HUES6 (cell line): ENCODE measurements around the gene SAMD1.

Experiments
- H3K27ac ChIP-seq: 2 replicates; pipeline ENCODE4 v1.7.0; 2013; ENCODE audit warnings: low read depth, mild to moderate bottlenecking, low read length, inconsistent platforms
- H3K27me3 ChIP-seq: 2 replicates; pipeline ENCODE4 v1.6.1; 2013; ENCODE audit warnings: low read length; ENCODE audit not compliant: control insufficient read depth, insufficient read depth
- H3K36me3 ChIP-seq: 2 replicates; pipeline ENCODE4 v1.6.1; 2013; ENCODE audit warnings: low read length; ENCODE audit not compliant: control insufficient read depth, insufficient read depth
- H3K4me1 ChIP-seq: 2 replicates; pipeline ENCODE4 v1.6.1; 2013; ENCODE audit warnings: low read length; ENCODE audit not compliant: control insufficient read depth, insufficient read depth
- H3K4me3 ChIP-seq: 2 replicates; pipeline ENCODE4 v1.5.1; 2013; ENCODE audit warnings: low read depth, low read length
- H3K9ac ChIP-seq: one replicate; pipeline ENCODE4 v1.6.1; 2013; ENCODE audit warnings: mild to moderate bottlenecking, low read length
- H3K9me3 ChIP-seq: 2 replicates; pipeline ENCODE4 v1.6.1; 2013; ENCODE audit warnings: low read depth, low read length; ENCODE audit not compliant: control insufficient read depth, insufficient read depth

SAMD1 gene

GRCh38 chr19:14119644-14120496 is 29.3 kb upstream of the SAMD1 start:
- Histone ChIP-seq H3K27me3 (no peaks in the 10 kb centered on the region), H3K9me3 (no peaks in the 10 kb centered on the region), H3K4me1 (peaks cover 16% of the 10 kb centered on the region), H3K9ac (no peak overlapping the region), H3K36me3 (peaks cover 33% of the 10 kb centered on the region), H3K27ac (no peak overlapping the region), H3K4me3 (no peak overlapping the region)

GRCh38 chr19:14119146-14119545 is 28.6 kb upstream of the SAMD1 start:
- Histone ChIP-seq H3K4me1 (peaks cover 16% of the 10 kb centered on the region), H3K36me3 (peaks cover 26% of the 10 kb centered on the region), H3K9ac (no peak overlapping the region), H3K9me3 (no peaks in the 10 kb centered on the region), H3K4me3 (peak overlapping the region; percentile 61), H3K27me3 (no peaks in the 10 kb centered on the region), H3K27ac (no peak overlapping the region)

GRCh38 chr19:14118165-14119051 is 27.9 kb upstream of the SAMD1 start:
- H3K36me3 ChIP-seq = peaks cover 21% of the 10 kb centered on the region
- no peaks in the 10 kb centered on the region for H3K27me3 ChIP-seq
- peak overlapping the region; percentile 72 for H3K9ac ChIP-seq
- H3K4me3 ChIP-seq = peak overlapping the region; percentile 61
- H3K4me1 ChIP-seq = peaks cover 19% of the 10 kb centered on the region
- no peak overlapping the region for H3K27ac ChIP-seq
- no peaks in the 10 kb centered on the region for H3K9me3 ChIP-seq

GRCh38 chr19:14117668-14118164 is 27.2 kb upstream of the SAMD1 start, which contains the start of gene PRKACA:
Gene PRKACA (minus strand): TSS chr19:14117762. CDS start chr19:14117547, 215 bp downstream.
- H3K9ac ChIP-seq = peak within 1 kb of the TSS; percentile 72
- no peak within 1 kb of the TSS for H3K27ac ChIP-seq
- H3K27me3 ChIP-seq = no peaks in the 10 kb centered on the region
- H3K9me3 ChIP-seq = no peaks in the 10 kb centered on the region
- peaks cover 18% of the 10 kb centered on the region for H3K36me3 ChIP-seq
- peaks cover 26% of the 10 kb centered on the region for H3K4me1 ChIP-seq
- peak within 1 kb of the TSS; percentile 75 for H3K4me3 ChIP-seq

- peak overlapping the region; percentile 40 for H3K9ac ChIP-seq
- peak overlapping the region; percentile 75 for H3K4me3 ChIP-seq
- peaks cover 32% of the 10 kb centered on the region for H3K4me1 ChIP-seq
- peaks cover 15% of the 10 kb centered on the region for H3K36me3 ChIP-seq
- no peak overlapping the region for H3K27ac ChIP-seq
- no peaks in the 10 kb centered on the region for H3K27me3 ChIP-seq
- no peaks in the 10 kb centered on the region for H3K9me3 ChIP-seq
Measured at GRCh38 chr19:14116918-14117578, 26.5 kb upstream of the SAMD1 start.

- H3K36me3 ChIP-seq = peaks cover 13% of the 10 kb centered on the region
- H3K27me3 ChIP-seq = no peaks in the 10 kb centered on the region
- no peak overlapping the region for H3K9ac ChIP-seq
- no peaks in the 10 kb centered on the region for H3K9me3 ChIP-seq
- H3K4me1 ChIP-seq = peaks cover 37% of the 10 kb centered on the region
- H3K4me3 ChIP-seq = peak overlapping the region; percentile 75
- no peak overlapping the region for H3K27ac ChIP-seq
Measured at GRCh38 chr19:14116525-14116917, 26.0 kb upstream of the SAMD1 start.

GRCh38 chr19:14115756-14116155 is 25.2 kb upstream of the SAMD1 start:
- H3K27me3 ChIP-seq = no peaks in the 10 kb centered on the region
- no peak overlapping the region for H3K4me3 ChIP-seq
- no peak overlapping the region for H3K27ac ChIP-seq
- peaks cover 37% of the 10 kb centered on the region for H3K4me1 ChIP-seq
- H3K9ac ChIP-seq = no peak overlapping the region
- no peaks in the 10 kb centered on the region for H3K9me3 ChIP-seq
- H3K36me3 ChIP-seq = peaks cover 9% of the 10 kb centered on the region

- H3K27me3 ChIP-seq = no peaks in the 10 kb centered on the region
- no peak overlapping the region for H3K9ac ChIP-seq
- H3K27ac ChIP-seq = no peak overlapping the region
- peaks cover 37% of the 10 kb centered on the region for H3K4me1 ChIP-seq
- no peak overlapping the region for H3K4me3 ChIP-seq
- peaks cover 3% of the 10 kb centered on the region; the same call in 1 of the 2 replicates for H3K36me3 ChIP-seq
- H3K9me3 ChIP-seq = no peaks in the 10 kb centered on the region
Measured at GRCh38 chr19:14114854-14115253, 24.3 kb upstream of the SAMD1 start.

GRCh38 chr19:14114439-14114838 is 23.9 kb upstream of the SAMD1 start:
- no peaks in the 10 kb centered on the region for H3K36me3 ChIP-seq

GRCh38 chr19:14113762-14114414 is 23.3 kb upstream of the SAMD1 start:
- Histone ChIP-seq H3K9me3 (no peaks in the 10 kb centered on the region), H3K27me3 (no peaks in the 10 kb centered on the region), H3K27ac (no peak overlapping the region), H3K36me3 (no peaks in the 10 kb centered on the region), H3K4me3 (no peak overlapping the region), H3K4me1 (peaks cover 33% of the 10 kb centered on the region), H3K9ac (no peak overlapping the region)

More at GRCh38 chr19:14114439-14114838, 23.9 kb upstream of the SAMD1 start:
- H3K4me1 ChIP-seq = peaks cover 37% of the 10 kb centered on the region
- H3K9me3 ChIP-seq = no peaks in the 10 kb centered on the region
- no peak overlapping the region for H3K9ac ChIP-seq
- no peaks in the 10 kb centered on the region for H3K27me3 ChIP-seq
- H3K27ac ChIP-seq = no peak overlapping the region
- H3K4me3 ChIP-seq = no peak overlapping the region
